Fibroblast of peridontal ligament (primary cell): Measurements from ENCODE around the gene SLC39A6.

ENCODE experiments used
- DNase-seq: peaks from one replicate; pipeline ENCODE4 v3.0.0-alpha.2; 2010; ENCODE audit errors: extremely low read depth

Gene SLC39A6

GRCh38 chr18:36064027-36064808, 64.9 kb downstream of the SLC39A6 start:
- DNase-seq = no peak

- DNase-seq = no peak
These were observed 70.5 kb downstream of the SLC39A6 start for GRCh38 chr18:36058674-36059073.
